Mesenchymal stem cell (in vitro differentiated cells and primary cell): ENCODE measurements around the gene UTP18.

ENCODE experiments used
- DNase-seq: peaks from one replicate; pipeline ENCODE4 v3.0.0-alpha.2; 2013
- H2AFZ ChIP-seq: one replicate; pipeline ENCODE4 v1.6.1; 2013; ENCODE audit warnings: low read depth, mild to moderate bottlenecking, control low read depth, inconsistent platforms, low read length, moderate library complexity
- H2AK5ac ChIP-seq: 2 replicates; pipeline ENCODE4 v1.6.1; 2013; ENCODE audit warnings: low read length, moderate library complexity, mild to moderate bottlenecking, inconsistent platforms; ENCODE audit not compliant: severe bottlenecking
- H2BK120ac ChIP-seq: one replicate; pipeline ENCODE4 v1.6.1; 2013; ENCODE audit warnings: low read depth, mild to moderate bottlenecking, inconsistent platforms, low read length, moderate library complexity
- H2BK12ac ChIP-seq, 2 experiments: one replicate each; pipeline ENCODE4 v1.6.1; 2013; ENCODE audit warnings: inconsistent platforms in 2 of 2, low read length in 2 of 2, mild to moderate bottlenecking in 2 of 2, moderate library complexity in 2 of 2, control low read depth in 1 of 2
- H2BK15ac ChIP-seq: one replicate; pipeline ENCODE4 v1.6.1; 2013; ENCODE audit warnings: mild to moderate bottlenecking, low read depth, inconsistent platforms; ENCODE audit not compliant: poor library complexity, severe bottlenecking
- H2BK5ac ChIP-seq: 2 replicates; pipeline ENCODE4 v1.6.1; 2013; ENCODE audit warnings: low read depth, mild to moderate bottlenecking, low read length, control low read depth, inconsistent platforms; ENCODE audit not compliant: poor library complexity, severe bottlenecking
- H3K14ac ChIP-seq, 2 experiments: one replicate each; pipeline ENCODE4 v1.6.1; 2013; ENCODE audit warnings: inconsistent platforms in 2 of 2, low read length in 2 of 2, control low read depth in 1 of 2, mild to moderate bottlenecking in 1 of 2, moderate library complexity in 1 of 2
- H3K18ac ChIP-seq, 2 experiments: one replicate each; pipeline ENCODE4 v1.6.1; 2013; ENCODE audit warnings: inconsistent platforms in 2 of 2, low read length in 2 of 2, control low read depth in 1 of 2, low read depth in 1 of 2, mild to moderate bottlenecking in 1 of 2
- H3K23ac ChIP-seq, 2 experiments: one replicate each; pipeline ENCODE4 v1.6.1; 2013; ENCODE audit warnings: inconsistent platforms in 2 of 2, low read length in 2 of 2, mild to moderate bottlenecking in 2 of 2, moderate library complexity in 2 of 2, control low read depth in 1 of 2
- H3K27ac ChIP-seq: 2 replicates; pipeline ENCODE4 v1.5.1; 2013; ENCODE audit warnings: mild to moderate bottlenecking, moderate library complexity, low read length, control low read depth, inconsistent platforms; ENCODE audit not compliant: poor library complexity, severe bottlenecking
- H3K27me3 ChIP-seq, 2 experiments: 2 replicates each; pipeline versions ENCODE4 v1.6.1 to v1.7.0; 2013; ENCODE audit warnings: low read length in 2 of 2, mild to moderate bottlenecking in 2 of 2, moderate library complexity in 2 of 2, control low read depth in 1 of 2, inconsistent platforms in 1 of 2; ENCODE audit not compliant: control insufficient read depth in 1 of 2, insufficient read depth in 1 of 2
- H3K36me3 ChIP-seq, 2 experiments: 2 replicates each; pipeline versions ENCODE4 v1.6.1 to v1.7.0; 2013; ENCODE audit warnings: low read length in 2 of 2, control low read depth in 1 of 2, inconsistent platforms in 1 of 2, low read depth in 1 of 2, mild to moderate bottlenecking in 1 of 2; ENCODE audit not compliant: insufficient read depth in 2 of 2, control insufficient read depth in 1 of 2
- H3K4ac ChIP-seq, 2 experiments: one replicate each; pipeline ENCODE4 v1.6.1; 2013; ENCODE audit warnings: inconsistent platforms in 2 of 2, low read length in 2 of 2, mild to moderate bottlenecking in 2 of 2, moderate library complexity in 2 of 2, control low read depth in 1 of 2, low read depth in 1 of 2
- H3K4me1 ChIP-seq: 2 replicates; pipeline ENCODE4 v1.6.1; 2013; ENCODE audit warnings: low read depth, low read length, control low read depth; ENCODE audit not compliant: control insufficient read depth, insufficient read depth
- H3K4me2 ChIP-seq: 2 replicates; pipeline ENCODE4 v1.6.1; 2013; ENCODE audit warnings: low read length, mild to moderate bottlenecking, inconsistent platforms; ENCODE audit not compliant: poor library complexity, severe bottlenecking
- H3K4me3 ChIP-seq, 2 experiments: 2 replicates each; pipeline versions ENCODE4 v1.5.1 to v1.7.0; 2013; ENCODE audit warnings: low read length in 2 of 2, mild to moderate bottlenecking in 2 of 2, control low read depth in 1 of 2, low read depth in 1 of 2; ENCODE audit not compliant: insufficient read depth in 1 of 2
- H3K79me1 ChIP-seq: replicated peaks from 2 replicates; pipeline ENCODE4 v1.6.1; 2013; ENCODE audit warnings: mild to moderate bottlenecking, control low read depth, low read length, inconsistent platforms; ENCODE audit not compliant: poor library complexity, severe bottlenecking
- H3K9ac ChIP-seq: 2 replicates; pipeline ENCODE4 v1.7.0; 2013; ENCODE audit warnings: mild to moderate bottlenecking, low read length, moderate library complexity
- H3K9me3 ChIP-seq: 2 replicates; pipeline ENCODE4 v1.7.0; 2013; ENCODE audit warnings: mild to moderate bottlenecking, low read length; ENCODE audit not compliant: control insufficient read depth
- H4K8ac ChIP-seq: one replicate; pipeline ENCODE4 v1.6.1; 2013; ENCODE audit warnings: inconsistent platforms, mild to moderate bottlenecking, low read length, moderate library complexity
- H4K91ac ChIP-seq: one replicate; pipeline ENCODE4 v1.6.1; 2013; ENCODE audit warnings: mild to moderate bottlenecking, low read length, inconsistent platforms
- WGBS: methylation state at CpG from one replicate; pipeline ENCODE4 v1.1.7; 2013; ENCODE audit warnings: mixed read lengths; 5-methylcytosine and 5-hydroxymethylcytosine counted together

UTP18 gene

DNA sequence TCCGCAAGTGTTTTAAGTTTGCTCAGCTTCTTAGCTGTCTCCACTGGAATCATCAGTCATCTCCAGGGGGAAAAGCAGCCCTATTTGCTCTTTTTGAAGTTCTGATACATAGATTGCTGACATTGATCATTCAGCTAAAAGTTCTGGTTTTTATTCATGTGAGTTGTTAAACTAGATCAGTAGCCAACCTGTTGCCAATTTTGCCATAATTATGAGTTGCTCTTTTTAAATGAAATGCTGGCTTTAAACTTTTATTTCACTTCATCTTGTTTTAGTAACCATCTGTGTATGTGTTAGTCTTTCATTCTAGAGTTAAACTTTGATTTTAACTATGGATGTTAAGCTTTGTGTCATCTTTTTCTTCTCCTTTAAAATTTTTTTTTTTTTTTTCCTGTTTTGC lies 12.5 kb downstream of the UTP18 start:
- Histone ChIP-seq H4K8ac (no peak overlapping the region), H2BK5ac (no peak overlapping the region), H3K36me3 (peaks cover 22 to 80% of the 10 kb centered on the region in 2 experiments), H2BK15ac (no peak overlapping the region), H3K9me3 (no peaks in the 10 kb centered on the region), H3K4me3 (no peak overlapping the region), H3K27me3 (no peaks in the 10 kb centered on the region), H2BK12ac (no peak overlapping the region), H3K18ac (no peak overlapping the region), H2AK5ac (no peak overlapping the region), H3K9ac (no peak overlapping the region), H3K4me2 (no peak overlapping the region), H4K91ac (no peak overlapping the region), H3K27ac (no peak overlapping the region), H3K4ac (no peak overlapping the region), H2AFZ (no peak overlapping the region), H3K79me1 (peaks cover 28% of the 10 kb centered on the region), H3K4me1 (no peaks in the 10 kb centered on the region), H2BK120ac (no peak overlapping the region), H3K23ac (no peak overlapping the region), H3K14ac (no peak overlapping the region)
- WGBS = 100% methylated on average over 1 of the region's 1 CpG
- no peak for DNase-seq

DNA sequence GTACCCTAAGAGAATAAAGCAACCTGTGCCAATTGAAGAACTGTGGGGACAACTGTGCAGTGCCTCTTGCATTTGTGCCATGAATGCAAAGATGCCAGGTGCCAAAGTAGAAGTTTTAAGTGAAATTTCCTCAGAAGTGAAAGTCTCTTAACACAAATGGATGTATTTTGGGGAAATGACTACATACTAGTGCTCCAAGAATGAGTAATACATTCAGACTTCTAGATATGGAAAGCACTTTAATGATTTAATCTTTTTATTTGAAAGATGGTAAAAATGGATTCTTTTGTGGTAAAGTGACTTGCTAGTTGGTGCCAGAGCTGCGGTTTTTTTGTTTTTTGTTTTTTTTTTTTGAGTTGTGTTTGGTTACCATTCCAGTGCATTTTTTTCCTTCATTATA lies 15.0 kb downstream of the UTP18 start:
- H3K18ac ChIP-seq = no peak overlapping the region
- peak overlapping the region; percentile 4 for H3K9ac ChIP-seq

DNA sequence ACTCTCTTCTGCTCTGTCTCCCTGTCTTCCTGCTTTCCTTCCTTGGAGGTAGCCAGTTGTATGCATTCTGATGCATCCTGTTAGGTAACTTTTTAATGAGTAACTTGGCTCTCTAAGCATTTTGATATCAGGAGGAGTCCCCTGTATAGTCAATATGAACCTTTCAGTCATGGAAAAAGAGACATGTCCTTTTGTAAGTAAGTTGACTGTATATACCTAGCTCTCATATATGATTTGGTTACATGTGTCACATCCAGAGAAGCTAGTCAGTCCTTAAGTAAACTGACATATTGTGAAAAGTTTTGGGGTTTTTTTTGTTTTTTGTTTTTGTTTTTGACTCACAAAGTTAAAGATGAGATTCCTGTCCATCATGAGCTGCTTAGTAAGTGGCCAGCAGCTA lies 18.8 kb downstream of the UTP18 start:
- no peak overlapping the region for H3K23ac ChIP-seq
- no peak overlapping the region for H2BK5ac ChIP-seq
- no peak overlapping the region for H4K91ac ChIP-seq
- H3K4me1 ChIP-seq = no peaks in the 10 kb centered on the region
- no peak overlapping the region for H3K14ac ChIP-seq
- H3K4ac ChIP-seq = no peak overlapping the region
- peaks cover 18% of the 10 kb centered on the region for H3K79me1 ChIP-seq
- H2BK12ac ChIP-seq = no peak overlapping the region
- no peaks in the 10 kb centered on the region for H3K9me3 ChIP-seq
- H2BK15ac ChIP-seq = no peak overlapping the region
- no peak overlapping the region for H2BK120ac ChIP-seq
- H3K9ac ChIP-seq = no peak overlapping the region
- no peak overlapping the region for H3K27ac ChIP-seq
- DNase-seq = no peak
- H4K8ac ChIP-seq = no peak overlapping the region
- H2AK5ac ChIP-seq = no peak overlapping the region
- no peaks in the 10 kb centered on the region for H3K27me3 ChIP-seq
- H2AFZ ChIP-seq = no peak overlapping the region
- H3K36me3 ChIP-seq = peaks cover 20 to 82% of the 10 kb centered on the region in 2 experiments
- H3K18ac ChIP-seq = no peak overlapping the region
- no peak overlapping the region for H3K4me2 ChIP-seq
- no peak overlapping the region for H3K4me3 ChIP-seq

More for the DNA sequence above, 15.0 kb downstream of the UTP18 start:
- Histone ChIP-seq H3K4me3 (no peak overlapping the region), H3K9me3 (no peaks in the 10 kb centered on the region), H2BK120ac (no peak overlapping the region), H3K27me3 (no peaks in the 10 kb centered on the region), H3K23ac (no peak overlapping the region), H4K8ac (no peak overlapping the region), H3K36me3 (peaks cover 15 to 81% of the 10 kb centered on the region in 2 experiments), H3K4me1 (no peaks in the 10 kb centered on the region), H4K91ac (no peak overlapping the region), H2BK12ac (no peak overlapping the region), H2BK15ac (no peak overlapping the region), H2AK5ac (no peak overlapping the region), H3K79me1 (peaks cover 21% of the 10 kb centered on the region), H3K27ac (no peak overlapping the region), H3K4me2 (no peak overlapping the region), H2BK5ac (no peak overlapping the region), H3K14ac (no peak overlapping the region), H3K4ac (no peak overlapping the region), H2AFZ (no peak overlapping the region)
- no peak for DNase-seq
- no CpG with 5 or more reads among the region's 1 CpG for WGBS

DNA sequence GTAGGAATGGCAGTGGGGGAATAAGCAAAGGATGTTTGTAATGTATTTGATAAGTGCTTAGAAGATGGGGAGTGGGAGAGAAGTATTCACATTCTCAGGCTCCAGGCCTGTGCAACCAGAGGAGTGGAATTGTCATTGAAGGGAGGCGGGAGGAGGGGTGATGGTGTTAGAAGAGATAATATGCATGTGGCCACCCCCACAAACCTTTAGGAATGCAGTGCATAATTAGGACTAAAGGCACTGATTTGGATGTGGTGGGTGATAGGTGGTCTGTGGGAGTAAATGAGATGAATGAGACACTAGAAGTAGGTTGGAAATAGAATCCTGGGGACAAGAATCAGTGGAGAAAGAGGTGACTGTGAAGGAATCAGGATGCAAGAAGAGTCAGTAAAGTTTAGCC lies 27.1 kb downstream of the UTP18 start:
- no peak for DNase-seq
- H3K4me1 ChIP-seq = no peaks in the 10 kb centered on the region
- no peak overlapping the region for H2AK5ac ChIP-seq
- H3K4ac ChIP-seq = no peak overlapping the region
- H3K36me3 ChIP-seq = peaks cover 13 to 87% of the 10 kb centered on the region in 2 experiments
- no peak overlapping the region for H2BK5ac ChIP-seq
- H3K14ac ChIP-seq = no peak overlapping the region
- H3K79me1 ChIP-seq = peaks cover 4% of the 10 kb centered on the region
- H4K8ac ChIP-seq = no peak overlapping the region
- H4K91ac ChIP-seq = no peak overlapping the region
- no peak overlapping the region for H2AFZ ChIP-seq
- 98% methylated on average over 1 of the region's 1 CpG for WGBS
- H3K23ac ChIP-seq = no peak overlapping the region
- H3K18ac ChIP-seq = no peak overlapping the region
- H3K27me3 ChIP-seq = no peaks in the 10 kb centered on the region
- no peak overlapping the region for H3K4me2 ChIP-seq
- H3K9ac ChIP-seq = no peak overlapping the region
- no peak overlapping the region for H3K4me3 ChIP-seq
- H3K9me3 ChIP-seq = no peaks in the 10 kb centered on the region
- H3K27ac ChIP-seq = no peak overlapping the region
- H2BK120ac ChIP-seq = no peak overlapping the region
- no peak overlapping the region for H2BK15ac ChIP-seq
- H2BK12ac ChIP-seq = no peak overlapping the region
